ENCODE data around the gene ELAVL1. TPM values are rescaled to one million over a fixed set of nuclear protein-coding genes. Genes with fewer than 3 reads are reported as not detected.

Gene ELAVL1
- total and polyA plus RNA-seq, 2 of the 13 experiments (the other 11 are each of a cell fraction or from before 2014, with no cell fraction given): 27.9 to 38.4 TPM

DNA sequence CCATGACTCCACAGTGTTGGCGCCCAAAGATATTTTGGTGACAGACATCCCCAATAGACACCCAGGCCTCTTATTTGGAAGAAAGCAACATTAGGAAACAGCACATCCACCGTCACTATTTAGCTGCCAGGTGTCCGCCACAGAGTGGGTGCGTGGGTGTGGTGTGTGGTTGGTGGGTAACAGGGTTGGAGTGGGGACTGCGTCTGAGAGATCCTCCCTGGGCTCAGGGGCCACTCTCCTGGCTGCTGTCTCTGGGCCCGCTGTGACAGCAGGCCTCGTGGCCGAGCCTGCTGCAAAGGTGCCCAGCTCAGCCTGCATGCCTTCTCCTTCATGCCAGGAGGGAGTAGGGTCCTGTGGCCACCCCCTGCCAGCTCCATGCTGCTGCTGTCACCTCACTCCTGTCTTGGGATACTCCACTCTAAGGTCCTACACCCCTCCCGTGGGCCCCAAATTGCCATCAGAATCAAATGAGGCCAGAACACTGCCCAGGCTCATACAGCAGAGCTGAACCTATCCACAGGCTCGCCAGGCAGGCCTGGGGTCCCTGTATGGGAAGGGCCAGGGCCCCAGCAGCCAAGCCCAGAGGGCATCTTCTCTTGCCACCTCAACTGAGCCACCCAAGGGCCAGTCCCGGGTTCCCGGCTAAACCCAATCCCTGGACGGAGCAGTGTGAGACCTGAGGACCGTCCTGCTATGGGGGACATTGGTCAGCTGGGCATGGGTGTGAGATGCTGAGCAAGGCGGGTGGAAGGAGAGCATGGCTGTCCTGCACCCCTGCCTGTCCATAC lies 37.2 kb downstream of the ELAVL1 start:
- BruUV-seq (replicated peaks): no TSS peak
- no peaks in the 10 kb centered on the region for H3K27me3 ChIP-seq (ENCODE audit: control insufficient read depth in 1 of 2, insufficient read depth in 2 of 2, low read length in 2 of 2)
- FAIRE-seq (no peak), DNase-seq (ENCODE audit: low spot score) (no peak), ATAC-seq (no peak)
- in situ Hi-C loops (cut with HindIII; ENCODE audit: extremely low pct_ligation_motif_present, low pct_unique_long_range_greater_than_20kb) (no loop called here), intact Hi-C loops (cut with micrococcal nuclease; ENCODE audit: unreplicated experiment) (no loop called here)
- H3K27ac ChIP-seq (ENCODE audit: extremely low read length, insufficient read depth, low read length): no peak overlapping the region
- 97% methylated on average over 6 of the region's 15 CpGs for WGBS (ENCODE audit: low lambda C conversion rate)
- POLR2A ChIA-PET: no interaction called here
- CTCF ChIA-PET (ENCODE audit: low intra/inter-chr PET ratio, low total read pairs): no interaction called here
- peaks cover 3% of the 10 kb centered on the region; the same call in 1 of the 2 replicates for H4K20me1 ChIP-seq (ENCODE audit: insufficient read depth, low read length)
- no peaks in the 10 kb centered on the region for H3K9me3 ChIP-seq (ENCODE audit: low read length)
- H3K36me3 ChIP-seq (replicated peaks in 1 of 2; ENCODE audit: control insufficient read depth in 1 of 2, insufficient read depth in 2 of 2, low read length in 2 of 2): peaks cover 24 to 73% of the 10 kb centered on the region in 2 experiments; a peak in 4 of 5 replicates
- TF ChIP-seq ZNF777 (CRISPR knock-in tag; IDR thresholded peaks at IDR 0.05): no peak
- TF ChIP-seq EED (CRISPR knock-in tag; IDR thresholded peaks at IDR 0.05): no peak
- peak; percentile 54 for TF ChIP-seq AGO2 (optimal IDR thresholded peaks at IDR 0.05; ENCODE audit: low read depth, low read length)
- TF ChIP-seq NCOR1 (IDR thresholded peaks at IDR 0.05; ENCODE audit: borderline replicate concordance, low read length): no peak
- TF ChIP-seq MTA1 (CRISPR knock-in tag; IDR thresholded peaks at IDR 0.05; ENCODE audit: borderline replicate concordance): no peak
- TF ChIP-seq HDAC2 (CRISPR knock-in tag; IDR thresholded peaks at IDR 0.05): no peak
- TF ChIP-seq KDM4B (CRISPR knock-in tag; IDR thresholded peaks at IDR 0.05): no peak
- TF ChIP-seq ZNF441 (CRISPR knock-in tag; IDR thresholded peaks at IDR 0.05; ENCODE audit: borderline replicate concordance): no peak
- TF ChIP-seq ZNF672 (CRISPR knock-in tag; IDR thresholded peaks at IDR 0.05): no peak
- no peak for TF ChIP-seq GPN1 (CRISPR knock-in tag; IDR thresholded peaks at IDR 0.05; ENCODE audit: borderline replicate concordance)
- peak; percentile 37 for TF ChIP-seq RBM22 (optimal IDR thresholded peaks at IDR 0.05; ENCODE audit: low read length)
- TF ChIP-seq ZNF605 (CRISPR knock-in tag; IDR thresholded peaks at IDR 0.05): no peak
- no peak overlapping the region for H2AFZ ChIP-seq (ENCODE audit: low read length)
- H3K4me3 ChIP-seq (replicated peaks in 1 of 3; ENCODE audit: insufficient read depth in 1 of 3, low read depth in 2 of 3, low read length in 3 of 3): no peak overlapping the region
- H3K4me2 ChIP-seq (ENCODE audit: low read depth, low read length): no peak overlapping the region
- no peaks in the 10 kb centered on the region for H3K79me2 ChIP-seq (ENCODE audit: insufficient read depth, low read length)
- H3K9ac ChIP-seq (ENCODE audit: insufficient read depth, low read depth, low read length): no peak overlapping the region
- H3K4me1 ChIP-seq (ENCODE audit: insufficient read depth, low read length): peaks cover 3% of the 10 kb centered on the region; the same call in 1 of the 2 replicates
